ENCODE results near the gene UQCRC1. TPM values are rescaled to one million over a fixed set of nuclear protein-coding genes. Genes with fewer than 3 reads are reported as not detected.

The UQCRC1 gene
- total RNA-seq, 1 donor from 2014 or later: 190 TPM

DNA sequence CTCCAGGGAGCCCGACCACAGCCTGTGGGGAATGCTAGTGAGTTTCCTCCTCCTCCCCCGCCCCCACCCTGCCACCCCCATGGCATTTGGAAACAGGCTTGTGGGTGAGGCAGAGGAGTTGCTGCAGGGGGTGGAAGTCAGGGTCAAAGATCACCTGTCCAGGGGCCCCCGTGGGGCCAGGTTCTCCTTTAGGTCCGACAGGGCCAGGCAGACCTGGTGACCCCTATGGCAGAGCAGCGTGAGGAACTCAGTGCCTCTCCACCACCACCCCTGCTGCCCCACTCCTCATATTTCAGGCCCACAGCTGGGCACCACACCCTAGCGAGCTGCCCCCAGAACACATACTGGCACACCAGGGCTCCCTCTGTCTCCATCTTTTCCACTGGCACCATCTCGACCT is 36.9 kb downstream of the UQCRC1 start:
- Mint-ChIP-seq H3K9me3 (ENCODE audit: unreplicated experiment) (no peaks in the 10 kb centered on the region), H3K4me3 (ENCODE audit: unreplicated experiment) (no peak overlapping the region), H3K4me1 (ENCODE audit: low read depth, unreplicated experiment) (no peaks in the 10 kb centered on the region), H3K36me3 (ENCODE audit: low read depth, unreplicated experiment) (peaks cover 20% of the 10 kb centered on the region), H3K27ac (ENCODE audit: unreplicated experiment) (no peak overlapping the region), H3K27me3 (ENCODE audit: low read depth, unreplicated experiment) (no peaks in the 10 kb centered on the region)
- Histone ChIP-seq H4K20me1 (ENCODE audit: insufficient read depth, low read length) (peaks cover 9% of the 10 kb centered on the region), H3K9me3 (ENCODE audit: insufficient read depth, low read depth, low read length) (no peaks in the 10 kb centered on the region), H3K4me2 (ENCODE audit: low read length) (no peak overlapping the region), H3K27me3 (ENCODE audit: insufficient read depth, low read length) (no peaks in the 10 kb centered on the region), H3K27ac (ENCODE audit: low read depth, low read length) (no peak overlapping the region), H2AFZ (ENCODE audit: low read depth, low read length) (no peak overlapping the region), H3K79me2 (ENCODE audit: insufficient read depth, low read length) (no peaks in the 10 kb centered on the region), H3K4me1 (ENCODE audit: insufficient read depth, low read length) (no peaks in the 10 kb centered on the region), H3K4me3 (ENCODE audit: insufficient read depth, low read depth, low read length) (no peak overlapping the region), H3K36me3 (ENCODE audit: insufficient read depth, low read length) (peaks cover 30% of the 10 kb centered on the region), H3K9ac (ENCODE audit: low read length) (no peak overlapping the region)
- DNase-seq (ENCODE audit: low read depth) (no peak), FAIRE-seq (no peak)
- TF ChIP-seq EZH2 (IDR thresholded peaks at IDR 0.05; ENCODE audit: insufficient read depth, low read length): no peak
- TF ChIP-seq, protein P1, sequence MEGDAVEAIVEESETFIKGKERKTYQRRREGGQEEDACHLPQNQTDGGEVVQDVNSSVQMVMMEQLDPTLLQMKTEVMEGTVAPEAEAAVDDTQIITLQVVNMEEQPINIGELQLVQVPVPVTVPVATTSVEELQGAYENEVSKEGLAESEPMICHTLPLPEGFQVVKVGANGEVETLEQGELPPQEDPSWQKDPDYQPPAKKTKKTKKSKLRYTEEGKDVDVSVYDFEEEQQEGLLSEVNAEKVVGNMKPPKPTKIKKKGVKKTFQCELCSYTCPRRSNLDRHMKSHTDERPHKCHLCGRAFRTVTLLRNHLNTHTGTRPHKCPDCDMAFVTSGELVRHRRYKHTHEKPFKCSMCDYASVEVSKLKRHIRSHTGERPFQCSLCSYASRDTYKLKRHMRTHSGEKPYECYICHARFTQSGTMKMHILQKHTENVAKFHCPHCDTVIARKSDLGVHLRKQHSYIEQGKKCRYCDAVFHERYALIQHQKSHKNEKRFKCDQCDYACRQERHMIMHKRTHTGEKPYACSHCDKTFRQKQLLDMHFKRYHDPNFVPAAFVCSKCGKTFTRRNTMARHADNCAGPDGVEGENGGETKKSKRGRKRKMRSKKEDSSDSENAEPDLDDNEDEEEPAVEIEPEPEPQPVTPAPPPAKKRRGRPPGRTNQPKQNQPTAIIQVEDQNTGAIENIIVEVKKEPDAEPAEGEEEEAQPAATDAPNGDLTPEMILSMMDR (IDR thresholded peaks at IDR 0.05; ENCODE audit: insufficient read depth, low read depth, low read length): no peak

DNA sequence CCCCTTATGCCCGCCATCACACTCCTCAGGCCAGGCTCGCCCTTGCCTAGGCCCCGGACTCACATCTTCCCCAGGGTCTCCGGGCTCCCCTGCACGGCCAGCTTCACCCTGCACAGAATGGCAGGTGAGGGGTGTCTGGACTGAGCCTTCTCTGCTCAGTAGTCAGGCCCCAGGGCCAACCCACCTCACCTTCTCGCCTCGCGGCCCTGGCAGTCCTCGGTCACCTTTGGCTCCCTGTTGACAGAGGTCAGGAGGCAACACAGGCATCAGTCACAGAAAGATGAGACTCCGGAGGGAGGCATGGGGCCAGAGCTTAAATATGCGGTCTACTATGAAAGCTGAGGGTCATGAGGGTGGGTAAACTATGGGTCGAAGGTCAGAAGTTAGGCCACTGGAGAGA is 37.5 kb downstream of the UQCRC1 start:
- Mint-ChIP-seq H3K4me1 (ENCODE audit: low read depth, unreplicated experiment) (no peaks in the 10 kb centered on the region), H3K36me3 (ENCODE audit: low read depth, unreplicated experiment) (peaks cover 21% of the 10 kb centered on the region), H3K27ac (ENCODE audit: unreplicated experiment) (no peak overlapping the region), H3K9me3 (ENCODE audit: unreplicated experiment) (no peaks in the 10 kb centered on the region), H3K27me3 (ENCODE audit: low read depth, unreplicated experiment) (no peaks in the 10 kb centered on the region), H3K4me3 (ENCODE audit: unreplicated experiment) (no peak overlapping the region)
- TF ChIP-seq EZH2 (IDR thresholded peaks at IDR 0.05; ENCODE audit: insufficient read depth, low read length): no peak
- TF ChIP-seq, protein P1 (IDR thresholded peaks at IDR 0.05; ENCODE audit: insufficient read depth, low read depth, low read length): no peak
- Histone ChIP-seq H3K4me1 (ENCODE audit: insufficient read depth, low read length) (no peaks in the 10 kb centered on the region), H3K36me3 (ENCODE audit: insufficient read depth, low read length) (peaks cover 25% of the 10 kb centered on the region), H2AFZ (ENCODE audit: low read depth, low read length) (no peak overlapping the region), H3K4me3 (ENCODE audit: insufficient read depth, low read depth, low read length) (no peak overlapping the region), H3K4me2 (ENCODE audit: low read length) (no peak overlapping the region), H3K9me3 (ENCODE audit: insufficient read depth, low read depth, low read length) (no peaks in the 10 kb centered on the region), H3K27me3 (ENCODE audit: insufficient read depth, low read length) (no peaks in the 10 kb centered on the region), H3K9ac (ENCODE audit: low read length) (no peak overlapping the region), H3K27ac (ENCODE audit: low read depth, low read length) (no peak overlapping the region), H3K79me2 (ENCODE audit: insufficient read depth, low read length) (no peaks in the 10 kb centered on the region), H4K20me1 (ENCODE audit: insufficient read depth, low read length) (peaks cover 5% of the 10 kb centered on the region)
- no peak for DNase-seq (ENCODE audit: low read depth)
- FAIRE-seq: no peak

GRCh38 chr3:48569808-48570450 is 39.5 kb downstream of the UQCRC1 start:
- no peak overlapping the region for H3K27ac ChIP-seq (ENCODE audit: low read depth, low read length)
- no peaks in the 10 kb centered on the region for H3K27me3 ChIP-seq (ENCODE audit: insufficient read depth, low read length)
- no peaks in the 10 kb centered on the region for H3K9me3 ChIP-seq (ENCODE audit: insufficient read depth, low read depth, low read length)
- Mint-ChIP-seq H3K4me1 (ENCODE audit: low read depth, unreplicated experiment) (peaks cover 2% of the 10 kb centered on the region), H3K9me3 (ENCODE audit: unreplicated experiment) (no peaks in the 10 kb centered on the region), H3K27me3 (ENCODE audit: low read depth, unreplicated experiment) (no peaks in the 10 kb centered on the region), H3K36me3 (ENCODE audit: low read depth, unreplicated experiment) (peaks cover 27% of the 10 kb centered on the region), H3K4me3 (ENCODE audit: unreplicated experiment) (no peak overlapping the region), H3K27ac (ENCODE audit: unreplicated experiment) (no peak overlapping the region)
- no peak overlapping the region for H3K4me2 ChIP-seq (ENCODE audit: low read length)
- no peak overlapping the region for H3K9ac ChIP-seq (ENCODE audit: low read length)
- peaks cover 5% of the 10 kb centered on the region for H4K20me1 ChIP-seq (ENCODE audit: insufficient read depth, low read length)
- no peak for FAIRE-seq
- H3K79me2 ChIP-seq (ENCODE audit: insufficient read depth, low read length): no peaks in the 10 kb centered on the region
- H2AFZ ChIP-seq (ENCODE audit: low read depth, low read length): no peak overlapping the region
- TF ChIP-seq, protein P1 (IDR thresholded peaks at IDR 0.05; ENCODE audit: insufficient read depth, low read depth, low read length): no peak
- no peak for TF ChIP-seq EZH2 (IDR thresholded peaks at IDR 0.05; ENCODE audit: insufficient read depth, low read length)
- peaks cover 13% of the 10 kb centered on the region for H3K36me3 ChIP-seq (ENCODE audit: insufficient read depth, low read length)
- H3K4me3 ChIP-seq (ENCODE audit: insufficient read depth, low read depth, low read length): no peak overlapping the region
- H3K4me1 ChIP-seq (ENCODE audit: insufficient read depth, low read length): peaks cover 18% of the 10 kb centered on the region
- DNase-seq (ENCODE audit: low read depth): no peak

All from astrocyte (in vitro differentiated cells and primary cell).